ENCODE data around the gene TCTN1.

DNA sequence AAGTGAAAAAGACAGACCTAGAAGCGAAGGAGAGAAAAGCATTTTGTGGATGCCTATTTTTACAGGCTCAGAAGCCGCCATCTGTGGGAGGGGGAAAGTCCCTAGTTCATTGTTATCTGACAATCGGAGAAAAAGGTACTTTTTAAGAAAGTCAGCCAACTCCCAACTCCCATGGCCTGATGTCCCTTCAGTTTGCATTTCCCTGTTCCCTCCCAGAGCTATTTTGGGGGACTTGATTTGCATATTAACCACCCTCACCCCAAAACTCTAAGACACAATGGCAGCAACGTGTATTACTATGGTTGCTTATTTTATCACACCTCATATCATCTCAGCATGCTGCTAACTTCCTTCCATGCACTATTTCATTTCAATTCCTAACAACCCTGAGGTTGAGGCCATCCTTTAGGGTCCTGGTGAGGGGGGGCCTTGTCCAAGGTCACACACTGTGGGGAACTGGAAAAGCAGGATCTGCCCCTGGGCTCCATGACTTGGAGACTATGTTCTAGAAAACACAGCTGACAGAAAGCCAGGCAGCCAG, 56.3 kb downstream of the TCTN1 start:
- no peak for TF ChIP-seq TAF1 (CRISPR knock-in tag; IDR thresholded peaks at IDR 0.05)
- TF ChIP-seq PHF20 (CRISPR knock-in tag; IDR thresholded peaks at IDR 0.05) = no peak
- TF ChIP-seq, protein P1, sequence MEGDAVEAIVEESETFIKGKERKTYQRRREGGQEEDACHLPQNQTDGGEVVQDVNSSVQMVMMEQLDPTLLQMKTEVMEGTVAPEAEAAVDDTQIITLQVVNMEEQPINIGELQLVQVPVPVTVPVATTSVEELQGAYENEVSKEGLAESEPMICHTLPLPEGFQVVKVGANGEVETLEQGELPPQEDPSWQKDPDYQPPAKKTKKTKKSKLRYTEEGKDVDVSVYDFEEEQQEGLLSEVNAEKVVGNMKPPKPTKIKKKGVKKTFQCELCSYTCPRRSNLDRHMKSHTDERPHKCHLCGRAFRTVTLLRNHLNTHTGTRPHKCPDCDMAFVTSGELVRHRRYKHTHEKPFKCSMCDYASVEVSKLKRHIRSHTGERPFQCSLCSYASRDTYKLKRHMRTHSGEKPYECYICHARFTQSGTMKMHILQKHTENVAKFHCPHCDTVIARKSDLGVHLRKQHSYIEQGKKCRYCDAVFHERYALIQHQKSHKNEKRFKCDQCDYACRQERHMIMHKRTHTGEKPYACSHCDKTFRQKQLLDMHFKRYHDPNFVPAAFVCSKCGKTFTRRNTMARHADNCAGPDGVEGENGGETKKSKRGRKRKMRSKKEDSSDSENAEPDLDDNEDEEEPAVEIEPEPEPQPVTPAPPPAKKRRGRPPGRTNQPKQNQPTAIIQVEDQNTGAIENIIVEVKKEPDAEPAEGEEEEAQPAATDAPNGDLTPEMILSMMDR (CRISPR knock-in tag; IDR thresholded peaks at IDR 0.05) = no peak
- TF ChIP-seq RXRA (CRISPR knock-in tag; IDR thresholded peaks at IDR 0.05) = no peak
- TF ChIP-seq ZSCAN29 (CRISPR knock-in tag; conservative IDR thresholded peaks at IDR 0.05) = no peak
- no peak for TF ChIP-seq EZH2 (conservative IDR thresholded peaks at IDR 0.05; ENCODE audit: low read depth, low read length)
- TF ChIP-seq SP1 (IDR thresholded peaks at IDR 0.05) = no peak
- TF ChIP-seq SP1 (CRISPR knock-in tag; IDR thresholded peaks at IDR 0.05) = no peak
- no peak for TF ChIP-seq CCAR2 (optimal IDR thresholded peaks at IDR 0.05; ENCODE audit: low read depth, low read length)
- no peak for TF ChIP-seq FOSL1 (CRISPR knock-in tag; IDR thresholded peaks at IDR 0.05; ENCODE audit: borderline replicate concordance)
- no peak for TF ChIP-seq CENPX (CRISPR knock-in tag; IDR thresholded peaks at IDR 0.05)
- TF ChIP-seq, protein P2, sequence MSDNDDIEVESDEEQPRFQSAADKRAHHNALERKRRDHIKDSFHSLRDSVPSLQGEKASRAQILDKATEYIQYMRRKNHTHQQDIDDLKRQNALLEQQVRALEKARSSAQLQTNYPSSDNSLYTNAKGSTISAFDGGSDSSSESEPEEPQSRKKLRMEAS (IDR thresholded peaks at IDR 0.05) = no peak
- TF ChIP-seq, protein P3, sequence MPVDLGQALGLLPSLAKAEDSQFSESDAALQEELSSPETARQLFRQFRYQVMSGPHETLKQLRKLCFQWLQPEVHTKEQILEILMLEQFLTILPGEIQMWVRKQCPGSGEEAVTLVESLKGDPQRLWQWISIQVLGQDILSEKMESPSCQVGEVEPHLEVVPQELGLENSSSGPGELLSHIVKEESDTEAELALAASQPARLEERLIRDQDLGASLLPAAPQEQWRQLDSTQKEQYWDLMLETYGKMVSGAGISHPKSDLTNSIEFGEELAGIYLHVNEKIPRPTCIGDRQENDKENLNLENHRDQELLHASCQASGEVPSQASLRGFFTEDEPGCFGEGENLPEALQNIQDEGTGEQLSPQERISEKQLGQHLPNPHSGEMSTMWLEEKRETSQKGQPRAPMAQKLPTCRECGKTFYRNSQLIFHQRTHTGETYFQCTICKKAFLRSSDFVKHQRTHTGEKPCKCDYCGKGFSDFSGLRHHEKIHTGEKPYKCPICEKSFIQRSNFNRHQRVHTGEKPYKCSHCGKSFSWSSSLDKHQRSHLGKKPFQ (CRISPR knock-in tag; IDR thresholded peaks at IDR 0.05; ENCODE audit: insufficient replicate concordance) = no peak
- no peak for TF ChIP-seq POLR2A (IDR thresholded peaks at IDR 0.05; ENCODE audit: insufficient read depth in 1 of 2, low read depth in 2 of 2, low read length in 2 of 2)
